ENCODE data around the gene INHBB. TPM values are rescaled to one million over a fixed set of nuclear protein-coding genes. Genes with fewer than 3 reads are reported as not detected.

Gene INHBB
- total RNA-seq, 2 experiments from 2014 or later, result not detected

- no peak for DNase-seq
- Mint-ChIP-seq H3K27ac (no peak overlapping the region), H3K36me3 (ENCODE audit: low read depth) (no peaks in the 10 kb centered on the region), H3K9me3 (no peaks in the 10 kb centered on the region), H3K4me3 (no peak overlapping the region), H3K27me3 (ENCODE audit: low read depth) (peaks cover 11% of the 10 kb centered on the region), H3K4me1 (ENCODE audit: low read depth) (no peaks in the 10 kb centered on the region)
- CTCF ChIA-PET, result interaction anchor here (1.2 kb wide), 1 partner anchor 50 kb away, joined by 3 read pairs; no protein-coding TSS in a partner anchor
- intact Hi-C loops (cut with micrococcal nuclease), result no loop called here
Observed at GRCh38 chr2:120392923-120393322, 47.0 kb downstream of the INHBB start.

- Mint-ChIP-seq H3K4me1 (ENCODE audit: low read depth) (no peaks in the 10 kb centered on the region), H3K9me3 (no peaks in the 10 kb centered on the region), H3K36me3 (ENCODE audit: low read depth) (no peaks in the 10 kb centered on the region), H3K27ac (no peak overlapping the region), H3K27me3 (ENCODE audit: low read depth) (peaks cover 11% of the 10 kb centered on the region), H3K4me3 (no peak overlapping the region)
- CTCF ChIA-PET, result interaction anchor here (1.2 kb wide), 1 partner anchor 50 kb away, joined by 3 read pairs; no protein-coding TSS in a partner anchor
- intact Hi-C loops (cut with micrococcal nuclease), result no loop called here
- DNase-seq, result no peak
Observed at GRCh38 chr2:120393456-120393855, 47.5 kb downstream of the INHBB start.

GRCh38 chr2:120394764-120395163 is 48.8 kb downstream of the INHBB start:
- H3K4me3 Mint-ChIP-seq, result no peak overlapping the region
- H3K27ac Mint-ChIP-seq, result no peak overlapping the region
- CTCF ChIA-PET, result interaction anchor here (0.6 kb wide), 1 partner anchor 286 kb away, joined by 4 read pairs; no protein-coding TSS in a partner anchor
- H3K4me1 Mint-ChIP-seq (ENCODE audit: low read depth), result no peaks in the 10 kb centered on the region
- H3K9me3 Mint-ChIP-seq, result no peaks in the 10 kb centered on the region
- intact Hi-C loops (cut with micrococcal nuclease), result no loop called here
- no peak for DNase-seq
- H3K27me3 Mint-ChIP-seq (ENCODE audit: low read depth), result peaks cover 8% of the 10 kb centered on the region
- H3K36me3 Mint-ChIP-seq (ENCODE audit: low read depth), result no peaks in the 10 kb centered on the region

- Mint-ChIP-seq H3K36me3 (ENCODE audit: low read depth) (no peaks in the 10 kb centered on the region), H3K4me1 (ENCODE audit: low read depth) (no peaks in the 10 kb centered on the region), H3K27me3 (ENCODE audit: low read depth) (peaks cover 8% of the 10 kb centered on the region), H3K9me3 (no peaks in the 10 kb centered on the region), H3K4me3 (no peak overlapping the region), H3K27ac (no peak overlapping the region)
- CTCF ChIA-PET, result interaction anchor here (0.6 kb wide), 1 partner anchor 285 kb away, joined by 4 read pairs; no protein-coding TSS in a partner anchor
- DNase-seq, result no peak
- intact Hi-C loops (cut with micrococcal nuclease), result no loop called here
Observed at GRCh38 chr2:120395221-120396012, 49.5 kb downstream of the INHBB start.

GRCh38 chr2:120396013-120396860 is 50.3 kb downstream of the INHBB start:
- H3K4me3 Mint-ChIP-seq, result no peak overlapping the region
- H3K9me3 Mint-ChIP-seq, result no peaks in the 10 kb centered on the region
- H3K36me3 Mint-ChIP-seq (ENCODE audit: low read depth), result no peaks in the 10 kb centered on the region
- DNase-seq, result no peak
- H3K27me3 Mint-ChIP-seq (ENCODE audit: low read depth), result peaks cover 11% of the 10 kb centered on the region
- H3K4me1 Mint-ChIP-seq (ENCODE audit: low read depth), result no peaks in the 10 kb centered on the region
- intact Hi-C loops (cut with micrococcal nuclease), result no loop called here
- H3K27ac Mint-ChIP-seq, result no peak overlapping the region
- CTCF ChIA-PET, result no interaction called here

GRCh38 chr2:120396861-120397811 is 51.2 kb downstream of the INHBB start:
- Mint-ChIP-seq H3K4me3 (no peak overlapping the region), H3K36me3 (ENCODE audit: low read depth) (no peaks in the 10 kb centered on the region), H3K9me3 (no peaks in the 10 kb centered on the region), H3K4me1 (ENCODE audit: low read depth) (no peaks in the 10 kb centered on the region), H3K27me3 (ENCODE audit: low read depth) (peaks cover 11% of the 10 kb centered on the region), H3K27ac (no peak overlapping the region)
- DNase-seq, result no peak
- intact Hi-C loops (cut with micrococcal nuclease), result no loop called here
- CTCF ChIA-PET, result interaction anchor here (1.1 kb wide), 1 partner anchor 45 kb away, joined by 4 read pairs; no protein-coding TSS in a partner anchor

- intact Hi-C loops (cut with micrococcal nuclease), result no loop called here
- CTCF ChIA-PET, result interaction anchor here (1.1 kb wide), 1 partner anchor 44 kb away, joined by 4 read pairs; no protein-coding TSS in a partner anchor
- H3K4me3 Mint-ChIP-seq, result no peak overlapping the region
- no peak for DNase-seq
- H3K9me3 Mint-ChIP-seq, result no peaks in the 10 kb centered on the region
- no peaks in the 10 kb centered on the region for H3K4me1 Mint-ChIP-seq (ENCODE audit: low read depth)
- H3K27me3 Mint-ChIP-seq (ENCODE audit: low read depth), result peaks cover 11% of the 10 kb centered on the region
- H3K27ac Mint-ChIP-seq, result no peak overlapping the region
- no peaks in the 10 kb centered on the region for H3K36me3 Mint-ChIP-seq (ENCODE audit: low read depth)
Observed at GRCh38 chr2:120398051-120398995, 52.4 kb downstream of the INHBB start.

GRCh38 chr2:120398996-120399888 is 53.3 kb downstream of the INHBB start:
- Mint-ChIP-seq H3K4me1 (ENCODE audit: low read depth) (no peaks in the 10 kb centered on the region), H3K9me3 (no peaks in the 10 kb centered on the region), H3K27me3 (ENCODE audit: low read depth) (peaks cover 7% of the 10 kb centered on the region), H3K36me3 (ENCODE audit: low read depth) (no peaks in the 10 kb centered on the region), H3K27ac (no peak overlapping the region), H3K4me3 (no peak overlapping the region)
- CTCF ChIA-PET, result no interaction called here
- intact Hi-C loops (cut with micrococcal nuclease), result no loop called here
- no peak for DNase-seq

GRCh38 chr2:120399889-120400240 is 53.9 kb downstream of the INHBB start:
- Mint-ChIP-seq H3K4me3 (no peak overlapping the region), H3K9me3 (no peaks in the 10 kb centered on the region), H3K27me3 (ENCODE audit: low read depth) (peaks cover 7% of the 10 kb centered on the region), H3K4me1 (ENCODE audit: low read depth) (no peaks in the 10 kb centered on the region), H3K27ac (no peak overlapping the region), H3K36me3 (ENCODE audit: low read depth) (no peaks in the 10 kb centered on the region)
- DNase-seq, result no peak
- CTCF ChIA-PET, result no interaction called here
- intact Hi-C loops (cut with micrococcal nuclease), result no loop called here

GRCh38 chr2:120400551-120400950 is 54.6 kb downstream of the INHBB start:
- intact Hi-C loops (cut with micrococcal nuclease), result no loop called here
- CTCF ChIA-PET, result no interaction called here
- DNase-seq, result no peak
- Mint-ChIP-seq H3K27ac (no peak overlapping the region), H3K4me1 (ENCODE audit: low read depth) (no peaks in the 10 kb centered on the region), H3K4me3 (no peak overlapping the region), H3K27me3 (ENCODE audit: low read depth) (peaks cover 7% of the 10 kb centered on the region), H3K9me3 (no peaks in the 10 kb centered on the region), H3K36me3 (ENCODE audit: low read depth) (no peaks in the 10 kb centered on the region)
